DOHH2 (cell line): ENCODE data around the gene KSR1.

Source experiments
- H3F3A ChIP-seq: fragments of 200-600 bp; sonication (generic), shearing (Covaris generic); 2 replicates; pipeline ENCODE4 v1.6.0; 2016; ENCODE audit warnings: antibody characterized with exemption, mild to moderate bottlenecking; ENCODE audit not compliant: control insufficient read depth, insufficient read depth
- H3K27ac ChIP-seq: fragments of 200-600 bp; sonication (generic); 2 replicates; pipeline ENCODE4 v1.5.1; 2014; ENCODE audit warnings: low read depth, mild to moderate bottlenecking, low read length, moderate library complexity
- H3K27me3 ChIP-seq: fragments of 200-600 bp; sonication (generic); 2 replicates; pipeline ENCODE4 v1.6.1; 2014; ENCODE audit warnings: mild to moderate bottlenecking, low read length, mixed read lengths; ENCODE audit not compliant: control insufficient read depth
- H3K36me3 ChIP-seq: fragments of 200-600 bp; sonication (generic); 2 replicates; pipeline ENCODE4 v1.6.1; 2014; ENCODE audit warnings: mild to moderate bottlenecking, low read length, moderate library complexity, mixed read lengths; ENCODE audit not compliant: control insufficient read depth
- H3K4me1 ChIP-seq: fragments of 200-600 bp; sonication (generic); 2 replicates; pipeline ENCODE4 v1.6.1; 2014; ENCODE audit warnings: mild to moderate bottlenecking, low read length, mixed read lengths; ENCODE audit not compliant: control insufficient read depth
- H3K4me2 ChIP-seq: fragments of 200-600 bp; sonication (generic); 2 replicates; pipeline ENCODE4 v1.6.0; 2014; ENCODE audit warnings: mild to moderate bottlenecking, low read length, moderate library complexity
- H3K4me3 ChIP-seq: fragments of 200-600 bp; sonication (generic); 2 replicates; pipeline ENCODE4 v1.5.1; 2014; ENCODE audit warnings: mild to moderate bottlenecking, low read length, mixed read lengths
- H3K79me2 ChIP-seq: fragments of 200-600 bp; sonication (generic); 2 replicates; pipeline ENCODE4 v1.6.1; 2014; ENCODE audit warnings: mild to moderate bottlenecking, low read length, mixed read lengths; ENCODE audit not compliant: control insufficient read depth
- H3K9me2 ChIP-seq: fragments of 200-600 bp; sonication (generic); replicated peaks from 2 replicates; pipeline ENCODE4 v1.6.1; 2014; ENCODE audit warnings: mild to moderate bottlenecking, low read length, mixed read lengths; ENCODE audit not compliant: control insufficient read depth
- H3K9me3 ChIP-seq: fragments of 200-600 bp; sonication (generic); 2 replicates; pipeline ENCODE4 v1.6.1; 2014; ENCODE audit warnings: antibody characterized with exemption, low read length, mixed read lengths; ENCODE audit not compliant: control insufficient read depth, insufficient read depth
- H4K20me1 ChIP-seq: fragments of 200-600 bp; sonication (generic); 2 replicates; pipeline ENCODE4 v1.6.0; 2014; ENCODE audit warnings: low read depth, mild to moderate bottlenecking, antibody characterized with exemption, low read length, moderate library complexity; ENCODE audit not compliant: control insufficient read depth, insufficient read depth
- EZH2phosphoT487 ChIP-seq: fragments of 200-600 bp; sonication (generic); IDR thresholded peaks from 2 replicates; pipeline ENCODE4 v1.6.1; 2017; ENCODE audit warnings: borderline replicate concordance, mild to moderate bottlenecking, antibody characterized with exemption, low read length, moderate library complexity, mixed read lengths
- TF ChIP-seq, protein P1 (sequence below): fragments of 200-600 bp; sonication (generic); IDR thresholded peaks from one replicate; pipeline ENCODE4 v1.5.1; 2014; ENCODE audit warnings: antibody characterized with exemption, mild to moderate bottlenecking, low read depth, low read length; ENCODE audit not compliant: poor library complexity, severe bottlenecking

Gene KSR1

DNA sequence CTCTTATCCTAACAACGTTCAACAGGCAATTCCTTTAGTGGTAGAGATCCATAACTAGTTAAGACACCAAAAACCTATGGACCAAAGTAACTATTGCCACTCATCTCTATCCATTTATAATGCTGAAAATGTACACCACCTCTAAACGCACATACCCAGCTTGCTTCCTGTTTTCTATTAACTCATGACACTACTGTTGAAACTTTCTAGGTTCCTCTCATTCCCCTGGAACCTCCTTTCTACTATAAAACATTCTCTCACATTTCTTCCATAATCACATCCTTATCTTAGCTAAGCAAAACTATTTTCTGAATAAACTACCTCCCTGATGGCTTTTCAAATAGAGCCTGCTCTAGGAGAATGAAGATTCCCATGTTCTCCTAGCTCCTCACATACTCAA lies 42.9 kb upstream of the KSR1 start:
- Histone ChIP-seq H3K4me2 (no peak overlapping the region), H3F3A (no peaks in the 10 kb centered on the region), H3K4me1 (peaks cover 7% of the 10 kb centered on the region), H3K9me2 (no peaks in the 10 kb centered on the region), H3K27me3 (peaks cover 14% of the 10 kb centered on the region), H3K36me3 (no peaks in the 10 kb centered on the region), H3K9me3 (no peaks in the 10 kb centered on the region), H3K27ac (no peak overlapping the region), H4K20me1 (peaks cover 3% of the 10 kb centered on the region; the same call in 1 of the 2 replicates), H3K4me3 (no peak overlapping the region), H3K79me2 (no peaks in the 10 kb centered on the region)
- no peak for TF ChIP-seq EZH2phosphoT487
- TF ChIP-seq, protein P1, sequence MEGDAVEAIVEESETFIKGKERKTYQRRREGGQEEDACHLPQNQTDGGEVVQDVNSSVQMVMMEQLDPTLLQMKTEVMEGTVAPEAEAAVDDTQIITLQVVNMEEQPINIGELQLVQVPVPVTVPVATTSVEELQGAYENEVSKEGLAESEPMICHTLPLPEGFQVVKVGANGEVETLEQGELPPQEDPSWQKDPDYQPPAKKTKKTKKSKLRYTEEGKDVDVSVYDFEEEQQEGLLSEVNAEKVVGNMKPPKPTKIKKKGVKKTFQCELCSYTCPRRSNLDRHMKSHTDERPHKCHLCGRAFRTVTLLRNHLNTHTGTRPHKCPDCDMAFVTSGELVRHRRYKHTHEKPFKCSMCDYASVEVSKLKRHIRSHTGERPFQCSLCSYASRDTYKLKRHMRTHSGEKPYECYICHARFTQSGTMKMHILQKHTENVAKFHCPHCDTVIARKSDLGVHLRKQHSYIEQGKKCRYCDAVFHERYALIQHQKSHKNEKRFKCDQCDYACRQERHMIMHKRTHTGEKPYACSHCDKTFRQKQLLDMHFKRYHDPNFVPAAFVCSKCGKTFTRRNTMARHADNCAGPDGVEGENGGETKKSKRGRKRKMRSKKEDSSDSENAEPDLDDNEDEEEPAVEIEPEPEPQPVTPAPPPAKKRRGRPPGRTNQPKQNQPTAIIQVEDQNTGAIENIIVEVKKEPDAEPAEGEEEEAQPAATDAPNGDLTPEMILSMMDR = no peak

DNA sequence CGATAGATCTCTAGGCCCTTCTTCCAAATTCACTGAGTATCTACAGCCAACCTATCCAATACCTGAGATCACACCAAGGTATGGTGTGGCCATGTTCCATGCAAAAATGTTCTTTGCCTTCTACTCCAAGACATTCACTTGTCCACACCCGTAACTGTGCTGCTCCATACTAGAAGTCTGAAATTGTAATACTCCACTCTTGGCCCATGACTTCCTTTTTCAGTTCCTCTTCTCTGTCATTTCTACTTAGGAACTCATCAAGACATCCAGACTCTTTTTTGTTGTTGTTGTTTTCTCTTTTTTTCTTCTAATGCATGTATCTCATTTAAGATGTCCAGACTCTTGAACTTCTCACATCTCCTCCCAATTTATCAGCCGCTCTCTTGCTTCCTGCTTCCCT lies 42.5 kb upstream of the KSR1 start:
- Histone ChIP-seq H4K20me1 (peaks cover 3% of the 10 kb centered on the region; the same call in 1 of the 2 replicates), H3K4me3 (no peak overlapping the region), H3K36me3 (no peaks in the 10 kb centered on the region), H3K4me2 (no peak overlapping the region), H3K4me1 (peaks cover 7% of the 10 kb centered on the region), H3K9me3 (no peaks in the 10 kb centered on the region), H3K27ac (no peak overlapping the region), H3K27me3 (peaks cover 14% of the 10 kb centered on the region), H3F3A (no peaks in the 10 kb centered on the region), H3K9me2 (no peaks in the 10 kb centered on the region), H3K79me2 (no peaks in the 10 kb centered on the region)
- TF ChIP-seq EZH2phosphoT487 = no peak
- TF ChIP-seq, protein P1 = no peak

DNA sequence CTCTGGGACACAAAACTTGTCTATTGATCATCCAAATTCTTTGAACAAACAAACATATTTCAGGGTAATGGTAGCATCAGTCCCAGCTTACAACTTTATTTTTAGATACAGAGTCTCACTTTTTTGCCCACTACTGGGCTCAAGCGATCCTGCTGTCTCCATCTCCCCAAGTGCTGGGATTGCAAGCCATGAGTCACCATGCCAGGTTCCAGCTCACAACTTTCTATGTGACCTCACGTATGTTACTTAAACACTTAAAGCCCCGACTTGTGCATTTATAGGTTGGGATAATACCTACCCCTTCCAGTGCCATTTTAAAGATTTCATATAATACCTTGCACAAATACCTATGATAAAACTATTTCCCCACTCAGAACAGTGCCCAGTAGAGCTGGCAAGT lies 42.0 kb upstream of the KSR1 start:
- TF ChIP-seq, protein P1 = no peak
- no peak for TF ChIP-seq EZH2phosphoT487
- peaks cover 7% of the 10 kb centered on the region for H3K4me1 ChIP-seq
- no peaks in the 10 kb centered on the region for H3K9me2 ChIP-seq
- H3K27me3 ChIP-seq = peaks cover 14% of the 10 kb centered on the region
- H4K20me1 ChIP-seq = peaks cover 3% of the 10 kb centered on the region; the same call in 1 of the 2 replicates
- no peak overlapping the region for H3K27ac ChIP-seq
- H3K79me2 ChIP-seq = no peaks in the 10 kb centered on the region
- H3K4me2 ChIP-seq = no peak overlapping the region
- H3K36me3 ChIP-seq = no peaks in the 10 kb centered on the region
- H3K9me3 ChIP-seq = no peaks in the 10 kb centered on the region
- H3K4me3 ChIP-seq = no peak overlapping the region
- H3F3A ChIP-seq = no peaks in the 10 kb centered on the region
